Daoy (cell line): ENCODE results near the gene BMPR1A. TPM values are rescaled to one million over a fixed set of nuclear protein-coding genes. Genes with fewer than 3 reads are reported as not detected.

ENCODE experiments used
- DNase-seq: peaks from one replicate; pipeline ENCODE4 v3.0.0-alpha.2; 2015; ENCODE audit warnings: low read depth
- total RNA-seq: library from RNA; depleted of rRNA; stranded (reverse); fragments of >200 nt; shearing (Covaris generic); gene quantifications from 2 replicates; pipeline ENCODE4 v1.2.3, GENCODE V29; 2014; rRNA removed

BMPR1A gene
- total RNA-seq = 11.3 and 18.6 TPM in 2 replicates

DNA sequence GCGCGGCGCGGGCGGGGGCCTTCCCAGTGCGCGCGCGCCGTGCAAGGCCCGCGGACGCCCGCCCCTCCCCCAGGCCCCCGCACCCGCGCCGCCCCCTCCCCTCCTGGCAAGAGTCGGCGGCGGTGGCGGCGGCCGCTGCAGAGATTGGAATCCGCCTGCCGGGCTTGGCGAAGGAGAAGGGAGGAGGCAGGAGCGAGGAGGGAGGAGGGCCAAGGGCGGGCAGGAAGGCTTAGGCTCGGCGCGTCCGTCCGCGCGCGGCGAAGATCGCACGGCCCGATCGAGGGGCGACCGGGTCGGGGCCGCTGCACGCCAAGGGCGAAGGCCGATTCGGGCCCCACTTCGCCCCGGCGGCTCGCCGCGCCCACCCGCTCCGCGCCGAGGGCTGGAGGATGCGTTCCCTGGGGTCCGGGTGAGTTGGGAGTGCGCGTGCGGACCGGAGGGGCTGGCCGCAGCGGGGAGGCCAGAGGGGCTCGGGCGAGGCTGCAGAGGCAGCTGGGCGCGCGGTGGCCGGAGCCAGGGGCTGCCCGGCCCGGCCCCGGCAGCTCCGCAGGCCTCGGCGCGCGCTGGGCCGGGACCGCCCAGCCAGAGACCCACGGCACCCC, at the start of gene BMPR1A:
BMPR1A (plus strand) TSS at position 109 of the 602 bp plus-strand sequence. CDS start 119,400 bp downstream, outside the sequence.
- no peak for DNase-seq

DNA sequence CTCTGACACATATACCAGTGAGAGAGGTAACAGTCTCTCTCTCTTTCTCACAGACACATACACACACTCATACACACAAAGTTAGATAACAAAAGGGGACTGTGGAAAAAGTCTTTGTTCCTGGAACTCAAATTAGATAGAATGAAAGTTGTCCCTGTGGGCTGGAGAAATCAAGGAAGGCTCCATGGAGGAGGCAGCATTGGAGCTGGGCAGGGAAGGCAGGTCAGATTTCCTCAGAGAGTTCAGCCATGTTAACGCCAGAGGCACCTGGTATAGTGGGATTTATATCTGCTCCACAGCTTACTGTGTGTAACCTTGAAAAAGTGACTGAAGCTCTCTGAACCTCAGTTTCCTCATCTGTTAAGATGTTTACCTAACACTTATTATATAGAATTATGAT, 49.4 kb upstream of the BMPR1A start:
- DNase-seq = no peak

DNA sequence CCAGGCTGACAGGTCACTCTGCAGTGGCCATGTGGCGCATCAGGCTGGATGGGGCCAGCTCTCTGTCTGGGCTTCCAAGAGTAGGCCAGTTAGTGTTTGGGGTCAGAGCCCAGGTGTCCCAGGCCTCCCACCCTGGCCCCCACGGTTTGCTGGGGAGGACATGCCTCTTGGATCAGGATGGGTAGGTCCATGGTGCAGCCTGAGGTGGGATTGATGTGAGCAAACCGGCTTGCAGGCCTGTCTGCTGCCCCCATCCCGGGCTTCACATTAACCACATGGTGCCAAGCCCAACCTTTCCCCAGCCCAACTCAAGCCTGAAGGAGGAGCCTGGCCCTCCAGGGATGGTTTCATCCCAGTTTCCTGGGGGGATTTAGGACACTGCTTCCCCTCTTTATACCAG, 48.9 kb upstream of the BMPR1A start:
- no peak for DNase-seq

DNA sequence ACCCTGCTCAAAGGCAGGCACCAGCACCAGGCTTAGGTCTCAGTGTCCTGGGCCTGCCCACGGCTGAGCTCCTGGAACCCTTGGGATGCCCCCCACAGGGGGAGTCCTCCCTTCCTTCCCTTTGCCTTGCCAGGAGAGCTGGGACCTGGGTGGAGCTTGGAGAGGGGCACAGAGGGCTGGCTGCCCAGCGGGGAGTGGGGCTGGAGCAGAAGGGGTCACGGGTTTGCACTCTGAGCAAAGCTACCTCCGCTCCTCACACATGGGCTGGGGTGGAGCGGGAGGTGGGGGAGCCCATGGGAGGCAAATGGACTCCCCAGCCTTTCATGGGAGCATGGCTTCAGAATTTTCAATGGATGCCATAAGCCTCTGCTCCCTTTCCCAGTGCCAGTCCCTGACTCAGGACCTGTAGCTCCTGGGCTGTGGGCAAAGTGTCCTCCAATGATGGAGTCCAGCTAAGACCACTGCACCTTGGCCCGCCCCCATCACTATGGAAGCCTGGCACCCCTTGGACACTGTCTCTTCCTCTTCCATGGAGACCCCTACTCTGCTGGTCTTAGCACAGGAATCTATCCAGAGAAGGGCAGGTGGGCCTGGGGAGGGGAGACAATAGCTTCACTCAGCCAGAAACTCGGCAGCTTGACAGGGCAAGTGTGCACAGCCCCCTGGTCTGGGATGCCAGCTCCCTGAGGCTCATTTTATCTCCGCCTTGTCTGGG, 48.2 kb upstream of the BMPR1A start:
- DNase-seq = no peak

DNA sequence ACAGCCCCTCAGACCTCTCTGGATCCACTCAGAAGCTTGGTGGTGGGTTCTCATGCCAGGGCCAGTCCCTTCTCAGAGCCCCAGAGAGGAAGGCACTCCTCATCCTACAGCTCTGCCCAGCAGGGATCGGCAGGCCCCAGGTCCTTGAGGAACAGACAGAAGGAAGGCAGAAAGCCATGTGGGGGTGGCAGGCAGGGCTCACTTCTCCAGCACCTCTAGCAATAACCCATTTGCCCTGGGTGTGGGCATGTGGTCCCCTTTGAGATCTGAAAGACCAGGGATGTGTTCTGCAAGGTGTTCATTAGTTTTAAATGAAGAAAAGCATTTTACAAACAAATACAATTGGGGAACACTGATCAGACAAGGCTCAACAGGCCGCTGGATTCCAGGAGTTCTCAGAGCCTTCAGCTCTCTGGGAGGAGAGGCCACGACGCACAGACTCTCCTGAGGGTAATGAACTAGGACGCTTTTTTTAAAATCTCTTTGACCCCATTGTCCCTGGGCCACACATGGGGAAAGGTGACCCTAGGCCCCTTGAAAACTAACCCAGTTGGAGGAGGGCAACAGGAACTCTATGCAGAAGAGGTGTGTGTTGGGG, 47.5 kb upstream of the BMPR1A start:
- DNase-seq = no peak

DNA sequence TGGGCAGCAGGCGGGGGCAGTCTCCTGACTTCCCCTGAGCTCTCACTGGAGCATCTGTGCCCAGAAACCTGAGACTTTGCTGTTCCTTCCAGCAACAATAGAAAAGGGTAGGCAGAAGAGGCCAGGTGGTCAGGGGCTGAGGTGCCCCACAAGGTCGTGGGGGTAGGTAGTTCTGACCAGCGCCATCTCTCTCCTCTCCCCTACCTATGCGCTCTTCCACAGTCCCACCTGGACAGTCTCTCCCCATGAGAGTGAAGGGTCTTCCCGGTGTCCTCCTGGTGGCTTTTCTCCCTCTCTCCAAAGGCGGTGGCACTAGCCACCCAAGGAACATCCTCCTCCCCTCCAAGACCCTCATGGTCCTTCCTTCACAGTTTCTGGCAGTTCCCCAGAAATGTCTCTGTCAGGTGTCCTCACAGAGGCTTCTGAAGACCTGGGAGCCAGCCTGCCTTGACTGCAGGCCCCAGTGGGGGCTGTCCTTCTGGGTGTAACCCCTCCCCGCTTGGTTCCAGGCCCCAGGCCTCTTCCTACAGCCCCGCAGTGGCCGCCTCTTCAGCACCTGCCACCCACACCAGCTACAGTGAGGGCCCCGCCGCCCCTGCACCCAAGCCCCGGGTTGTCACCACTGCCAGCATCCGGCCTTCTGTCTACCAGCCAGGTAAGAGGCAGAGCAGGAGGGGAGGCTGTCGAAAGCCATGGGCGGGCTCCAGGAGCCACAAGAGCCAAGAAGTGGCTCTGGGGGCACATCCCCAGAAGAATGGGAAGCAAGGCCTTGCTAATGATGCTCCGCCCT, 46.8 kb upstream of the BMPR1A start:
- no peak for DNase-seq

DNA sequence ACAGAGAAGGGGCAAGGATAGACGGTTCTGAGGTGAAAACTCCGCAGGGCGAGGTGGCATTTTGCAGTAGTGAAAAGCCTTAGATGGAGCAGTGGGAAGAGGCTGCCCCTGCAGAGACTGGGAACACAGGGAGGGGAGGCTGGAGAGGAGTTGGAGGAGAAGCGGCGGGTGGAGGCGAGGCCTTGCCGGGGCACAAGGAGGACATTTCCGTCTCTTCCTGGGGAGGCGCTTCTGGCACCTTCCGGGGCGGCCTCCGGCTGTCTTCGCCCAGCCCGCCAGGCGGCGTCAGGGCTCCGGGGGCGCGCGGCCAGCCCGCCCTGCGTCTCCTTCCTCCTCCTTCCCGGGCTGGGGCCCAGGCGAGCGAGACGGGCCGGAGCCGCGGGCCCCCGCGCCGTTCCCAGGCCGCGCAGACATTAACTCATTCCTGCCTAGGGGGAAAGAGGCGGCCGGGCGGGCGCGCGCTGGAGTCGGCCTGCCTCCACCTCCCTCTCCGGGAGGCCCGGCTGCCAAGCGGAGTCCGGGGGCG, 45.4 kb upstream of the BMPR1A start:
- DNase-seq = peak; percentile 90

DNA sequence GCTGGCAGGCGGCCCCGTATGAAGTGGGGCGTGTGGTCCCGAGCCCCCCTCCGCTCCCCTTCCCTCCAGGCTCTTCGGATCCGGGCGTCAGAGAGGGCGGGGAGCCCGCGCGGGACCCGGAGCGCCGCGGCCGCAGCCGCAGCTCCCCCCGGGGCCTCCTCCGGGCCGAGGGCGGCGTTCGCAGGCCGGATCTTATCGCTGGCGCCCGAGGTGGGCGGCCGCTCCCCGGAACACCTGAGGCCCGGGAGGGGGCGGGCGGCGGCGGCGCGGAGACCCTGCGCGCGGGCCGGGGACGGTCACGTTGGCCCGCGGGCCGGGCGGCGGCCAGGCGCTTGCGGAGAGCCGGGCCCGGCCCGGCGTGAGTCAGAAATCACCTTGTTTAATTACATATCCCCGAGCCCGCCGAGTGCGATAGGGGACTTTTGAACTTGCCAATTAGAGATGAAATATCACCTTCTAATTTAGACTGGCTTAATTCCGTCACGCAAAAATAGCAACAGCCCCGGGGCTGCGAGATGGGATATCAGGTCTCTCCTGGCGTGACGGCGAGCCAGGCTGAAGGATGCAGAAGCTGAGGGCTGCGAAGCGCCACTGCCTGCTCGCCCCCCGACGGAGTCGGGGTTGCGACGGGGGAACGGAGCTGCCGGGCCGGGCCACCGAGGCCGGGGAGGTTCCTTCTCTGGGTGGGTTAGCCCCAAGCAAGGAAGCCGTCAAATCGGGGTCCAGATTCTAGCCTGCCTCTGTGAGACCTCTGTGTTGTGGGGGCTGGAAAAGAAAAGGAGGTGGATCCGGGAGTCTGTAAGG, 44.7 kb upstream of the BMPR1A start:
- DNase-seq = peak; percentile 38

DNA sequence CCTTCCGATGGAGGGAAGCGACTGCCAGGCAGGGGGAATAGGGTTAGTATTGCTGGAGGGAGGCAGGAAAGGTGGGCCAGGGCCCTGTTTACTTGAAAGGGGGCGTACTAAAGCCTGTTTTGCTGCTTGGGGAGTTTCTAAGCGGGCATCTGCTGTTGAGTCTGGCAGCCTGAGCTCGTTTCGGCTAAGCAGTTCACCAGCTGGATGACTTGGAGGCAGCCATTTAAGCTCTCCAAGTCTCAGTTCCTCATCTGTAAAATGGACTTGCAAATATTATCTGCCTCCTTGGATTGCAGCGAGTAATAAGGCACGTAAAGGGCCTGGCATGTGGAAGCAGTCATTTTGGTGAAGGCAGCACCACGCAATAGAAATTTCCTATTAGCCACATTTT, 44.1 kb upstream of the BMPR1A start:
- DNase-seq = no peak

DNA sequence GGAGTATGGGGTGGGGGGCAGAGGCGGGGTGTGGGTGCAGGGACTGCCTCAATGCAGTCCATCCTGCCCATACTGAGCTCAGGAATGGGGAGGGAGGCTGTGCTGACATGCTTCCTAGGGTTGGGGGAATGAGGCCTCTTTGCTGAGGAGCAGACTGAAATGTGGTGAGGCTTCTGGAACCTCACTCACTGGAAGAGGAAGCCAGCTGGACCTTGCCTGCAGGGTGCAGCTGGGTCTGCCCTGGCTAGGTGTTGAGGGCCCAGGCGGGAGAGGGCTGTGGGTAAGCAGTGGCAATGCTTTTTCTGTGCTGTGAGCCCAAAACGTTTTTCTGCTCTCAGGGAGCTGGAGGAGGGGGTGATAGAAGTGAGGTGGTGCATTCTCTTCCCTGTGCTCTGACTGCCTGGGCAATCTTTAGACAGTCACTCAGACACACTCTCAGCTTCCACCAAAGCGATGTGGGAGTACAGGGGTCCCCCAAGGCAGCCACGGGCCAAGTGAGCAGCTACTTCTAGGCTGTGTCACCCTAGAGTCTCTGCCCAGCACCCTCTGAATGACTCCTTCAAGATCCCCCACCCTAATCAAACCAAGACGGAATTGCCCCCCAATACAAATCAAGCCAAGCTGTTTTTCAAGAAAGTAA, 41.1 kb upstream of the BMPR1A start:
- no peak for DNase-seq

DNA sequence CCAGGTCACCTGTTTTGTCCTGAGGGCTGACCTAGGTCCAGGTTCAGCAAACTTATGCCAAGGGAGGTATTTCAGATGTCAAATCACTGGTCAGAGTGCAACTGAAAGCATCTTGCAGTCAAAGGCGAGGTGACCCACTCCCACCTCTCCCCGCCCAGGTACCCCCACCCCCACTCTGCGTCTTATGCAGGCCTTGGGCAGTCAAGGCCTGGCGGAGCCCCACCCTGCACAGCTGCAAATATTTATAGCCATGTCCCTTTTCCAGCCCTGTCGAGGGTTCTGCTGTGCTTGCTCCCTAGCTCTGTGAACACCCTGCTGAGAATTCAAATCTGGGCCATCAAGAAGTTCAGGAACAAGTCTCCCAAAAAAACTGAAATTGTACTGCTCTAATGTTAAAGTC, 40.6 kb upstream of the BMPR1A start:
- DNase-seq = no peak

DNA sequence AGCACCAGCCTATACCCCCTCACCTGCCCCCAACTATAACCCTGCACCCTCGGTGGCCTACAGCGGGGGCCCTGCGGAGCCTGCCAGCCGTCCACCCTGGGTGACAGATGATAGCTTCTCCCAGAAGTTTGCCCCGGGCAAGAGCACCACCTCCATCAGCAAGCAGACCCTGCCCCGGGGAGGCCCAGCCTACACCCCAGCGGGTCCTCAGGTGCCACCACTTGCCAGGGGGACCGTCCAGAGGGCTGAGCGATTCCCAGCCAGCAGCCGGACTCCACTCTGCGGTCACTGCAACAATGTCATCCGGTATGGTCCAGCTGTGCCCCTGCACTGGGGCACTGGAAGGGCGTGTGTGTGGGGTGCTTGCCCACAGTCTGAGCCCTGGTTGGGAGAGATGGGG, 40.0 kb upstream of the BMPR1A start:
- no peak for DNase-seq

DNA sequence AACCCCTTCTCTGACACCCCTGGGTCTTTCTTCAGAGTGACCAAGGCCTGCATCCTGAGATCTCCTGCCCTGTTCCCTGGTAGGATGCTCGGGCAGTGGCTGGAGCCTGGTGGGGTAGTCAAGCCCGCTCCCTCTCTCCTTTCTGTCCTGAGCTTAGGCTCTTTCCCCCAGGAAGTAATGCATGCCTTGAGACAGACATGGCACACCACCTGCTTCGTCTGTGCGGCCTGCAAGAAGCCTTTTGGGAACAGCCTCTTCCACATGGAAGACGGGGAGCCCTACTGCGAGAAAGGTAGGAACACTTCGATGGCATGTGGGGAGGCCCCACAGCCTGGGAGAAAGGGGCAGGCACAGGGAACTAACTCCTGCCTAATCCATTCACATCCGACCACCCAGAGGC, 37.9 kb upstream of the BMPR1A start:
- DNase-seq = no peak

DNA sequence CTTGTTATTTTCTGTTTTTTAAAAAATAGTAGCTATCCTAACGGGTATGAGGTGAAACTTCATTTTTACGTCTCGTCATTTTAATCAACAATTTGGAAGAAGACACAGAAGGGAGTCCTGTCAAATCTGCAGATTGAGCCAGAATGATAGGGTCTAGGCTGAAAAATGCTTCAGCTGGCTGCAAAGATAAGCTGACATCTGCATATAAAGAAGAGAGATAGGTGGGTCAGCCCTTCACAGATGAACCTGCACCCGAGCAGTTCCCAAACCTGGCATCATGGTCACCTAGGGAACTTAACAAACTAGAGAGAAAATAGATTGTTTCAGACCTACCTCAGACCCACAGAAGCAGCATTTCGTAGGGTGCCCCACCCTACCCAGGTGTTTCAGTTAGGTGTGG, 35.2 kb upstream of the BMPR1A start:
- no peak for DNase-seq

DNA sequence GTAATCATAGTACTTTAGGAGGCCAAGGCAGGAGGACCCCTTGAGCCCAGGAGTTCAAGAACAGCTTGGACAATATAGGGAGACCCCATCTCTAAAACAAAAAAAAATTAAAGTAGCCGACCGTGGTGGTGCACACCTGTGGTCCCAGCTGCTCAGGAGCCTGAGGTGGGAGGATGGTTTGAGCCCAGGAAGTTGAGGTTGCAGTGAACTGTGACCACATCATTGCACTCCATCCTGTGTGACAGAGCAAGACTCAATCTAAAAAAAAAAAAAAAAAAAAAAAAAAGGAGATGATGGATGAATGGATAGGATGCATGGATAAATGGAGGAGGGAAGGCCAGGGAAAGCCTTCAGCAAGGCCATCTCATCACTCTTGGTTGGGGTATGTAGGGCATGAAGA, 33.4 kb upstream of the BMPR1A start:
- DNase-seq = no peak

DNA sequence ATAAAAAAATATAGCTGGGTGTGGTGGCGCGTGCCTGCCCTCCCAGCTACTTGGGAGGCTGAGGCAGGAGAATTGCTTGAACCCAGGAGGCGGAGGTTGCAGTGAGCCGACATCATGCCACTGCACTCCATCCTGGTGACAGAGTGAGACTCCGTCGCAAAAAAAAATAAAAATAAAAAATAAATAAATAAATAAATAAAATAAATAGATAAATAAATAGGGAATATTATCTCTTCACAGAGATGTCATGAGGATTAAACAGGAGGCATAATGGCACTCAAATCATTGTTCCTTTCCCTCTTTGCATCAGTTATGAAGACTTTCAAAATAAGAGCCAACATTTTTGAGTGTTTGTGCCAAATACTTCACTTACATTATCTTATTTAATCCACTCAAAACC, 32.0 kb upstream of the BMPR1A start:
- DNase-seq = no peak

DNA sequence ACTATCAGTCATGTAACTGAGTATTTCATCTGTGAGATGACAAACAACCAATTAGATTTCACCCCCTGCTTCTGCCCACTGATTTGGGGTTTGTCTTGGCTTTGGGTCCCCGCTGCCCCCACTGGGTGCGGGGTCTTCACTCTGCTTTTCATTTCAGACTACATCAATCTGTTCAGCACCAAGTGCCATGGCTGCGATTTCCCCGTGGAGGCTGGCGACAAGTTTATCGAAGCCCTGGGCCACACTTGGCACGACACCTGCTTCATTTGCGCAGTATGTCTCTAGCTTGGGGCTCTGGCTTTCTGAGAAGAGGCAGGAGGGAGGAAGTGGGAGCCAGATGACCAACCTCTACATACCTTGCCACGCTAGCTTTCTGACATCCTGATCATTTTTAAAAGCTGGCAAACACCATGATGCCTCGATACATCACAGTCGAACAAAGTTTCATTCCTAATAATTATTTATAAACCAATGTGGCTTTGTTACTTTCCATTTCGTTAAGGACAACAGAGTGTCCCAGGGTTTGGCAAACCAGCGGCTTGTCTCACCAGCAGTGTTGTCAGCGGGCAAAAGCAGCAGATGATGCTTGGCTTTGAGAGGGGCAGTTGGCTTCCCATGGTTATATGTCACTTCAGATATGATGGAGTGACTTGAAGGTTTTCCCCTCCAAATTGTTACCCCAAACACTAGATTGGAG, 30.3 kb upstream of the BMPR1A start:
- no peak for DNase-seq

DNA sequence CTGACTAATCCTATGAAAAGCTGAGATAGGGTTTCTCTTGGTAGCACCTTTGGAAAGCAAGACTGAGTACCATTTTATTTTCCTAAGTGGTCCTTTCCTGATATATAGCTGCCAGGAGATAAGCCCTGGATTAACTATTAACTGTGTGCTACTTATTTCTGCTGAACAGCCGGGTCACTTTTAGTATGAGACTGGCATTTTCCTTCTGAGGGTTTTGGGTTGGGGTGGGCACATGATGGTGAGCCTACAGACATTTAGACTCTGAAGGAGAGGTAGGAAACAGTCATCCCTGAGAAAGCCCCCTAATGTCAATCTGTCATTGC, 29.8 kb upstream of the BMPR1A start:
- DNase-seq = no peak

DNA sequence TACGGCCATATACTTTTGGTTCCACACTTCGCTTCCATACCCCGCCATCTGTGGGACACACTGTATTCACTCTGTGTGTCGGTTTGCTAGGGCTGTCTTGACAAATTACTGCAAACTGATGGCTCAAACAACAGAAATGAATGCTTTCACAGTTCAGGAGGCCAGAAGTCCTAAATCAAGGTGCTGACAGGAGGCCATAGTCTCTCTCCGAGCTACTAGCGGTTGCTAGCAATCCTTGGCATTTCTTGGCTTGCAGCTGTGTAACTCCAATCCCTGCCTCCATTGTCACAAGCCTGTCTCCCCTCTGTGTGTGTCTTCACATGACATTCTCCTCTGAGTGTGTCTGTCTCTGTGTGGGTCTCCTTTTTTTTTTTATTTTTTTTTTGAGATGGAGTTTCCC, 28.9 kb upstream of the BMPR1A start:
- DNase-seq = no peak

DNA sequence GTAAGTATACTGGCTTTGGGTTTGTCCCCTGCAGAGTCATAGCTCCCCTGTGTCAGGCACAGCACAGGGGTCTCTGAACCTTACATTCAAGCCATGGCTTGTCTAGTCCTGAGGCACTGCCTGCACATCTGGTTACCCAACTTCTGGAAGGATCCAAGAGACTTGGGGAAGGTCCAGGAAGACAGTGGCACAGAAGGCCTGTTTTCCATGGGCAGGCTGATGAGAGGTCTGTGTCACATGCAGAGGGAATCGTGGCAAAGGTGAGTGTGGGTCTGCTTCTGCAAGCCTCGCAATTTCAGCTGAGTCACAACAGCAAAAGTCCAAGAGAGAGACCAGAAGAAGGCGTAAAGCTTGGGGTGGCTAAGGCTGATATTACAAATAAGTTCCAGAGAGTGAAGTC, 28.4 kb upstream of the BMPR1A start:
- no peak for DNase-seq

DNA sequence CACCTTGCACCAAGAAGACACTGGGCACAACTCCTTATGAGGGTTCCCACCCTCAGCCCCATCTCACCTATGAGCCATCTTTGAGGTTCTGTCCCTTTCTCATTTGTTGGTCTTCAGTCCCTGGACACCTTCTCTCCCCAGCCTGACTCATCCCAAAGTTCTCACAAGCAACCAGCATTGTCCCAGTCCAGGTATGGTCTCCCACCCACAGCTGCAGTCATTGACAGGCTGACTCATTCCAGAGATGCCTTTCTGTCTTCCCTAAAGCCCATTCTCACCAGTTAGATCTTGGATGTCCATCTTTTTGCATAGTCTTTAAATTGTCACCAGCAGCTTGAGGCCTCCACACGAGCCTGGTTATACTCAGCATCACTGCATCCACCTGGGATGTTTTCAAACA, 26.7 kb upstream of the BMPR1A start:
- DNase-seq = no peak
